Neural progenitor cell (in vitro differentiated cells): ENCODE results near the gene SMG6.

Experiments used
- EZH2phosphoT487 ChIP-seq: fragments of 200-600 bp; sonication (generic); IDR thresholded peaks from 2 replicates; pipeline ENCODE4 v1.6.1; 2017; ENCODE audit warnings: antibody characterized with exemption
- TF ChIP-seq, protein P1 (sequence below): fragments of 200-600 bp; sonication (generic); IDR thresholded peaks from 2 replicates; pipeline ENCODE4 v1.5.1; 2017; ENCODE audit warnings: antibody characterized with exemption, mild to moderate bottlenecking

DNA sequence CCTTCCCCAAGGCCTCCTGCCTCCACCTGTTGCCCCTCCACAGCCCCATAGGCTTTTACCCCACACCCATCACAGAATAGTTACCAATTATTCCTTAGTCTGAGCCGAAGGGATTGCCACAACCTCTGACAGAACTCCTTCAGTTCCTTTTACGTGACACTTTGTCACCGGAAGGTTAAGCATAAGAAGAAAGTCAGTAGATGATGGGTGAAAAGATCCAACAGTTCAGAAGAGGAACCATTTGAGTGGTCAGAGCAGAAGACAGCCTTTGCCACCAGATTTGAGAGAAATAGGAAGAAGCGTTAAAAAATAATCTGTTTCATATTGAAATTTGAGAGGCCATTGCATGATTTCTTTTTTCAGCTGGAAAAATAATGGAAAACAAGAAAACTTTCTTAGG is 1.3 kb upstream of the SMG6 start:
- TF ChIP-seq, protein P1, sequence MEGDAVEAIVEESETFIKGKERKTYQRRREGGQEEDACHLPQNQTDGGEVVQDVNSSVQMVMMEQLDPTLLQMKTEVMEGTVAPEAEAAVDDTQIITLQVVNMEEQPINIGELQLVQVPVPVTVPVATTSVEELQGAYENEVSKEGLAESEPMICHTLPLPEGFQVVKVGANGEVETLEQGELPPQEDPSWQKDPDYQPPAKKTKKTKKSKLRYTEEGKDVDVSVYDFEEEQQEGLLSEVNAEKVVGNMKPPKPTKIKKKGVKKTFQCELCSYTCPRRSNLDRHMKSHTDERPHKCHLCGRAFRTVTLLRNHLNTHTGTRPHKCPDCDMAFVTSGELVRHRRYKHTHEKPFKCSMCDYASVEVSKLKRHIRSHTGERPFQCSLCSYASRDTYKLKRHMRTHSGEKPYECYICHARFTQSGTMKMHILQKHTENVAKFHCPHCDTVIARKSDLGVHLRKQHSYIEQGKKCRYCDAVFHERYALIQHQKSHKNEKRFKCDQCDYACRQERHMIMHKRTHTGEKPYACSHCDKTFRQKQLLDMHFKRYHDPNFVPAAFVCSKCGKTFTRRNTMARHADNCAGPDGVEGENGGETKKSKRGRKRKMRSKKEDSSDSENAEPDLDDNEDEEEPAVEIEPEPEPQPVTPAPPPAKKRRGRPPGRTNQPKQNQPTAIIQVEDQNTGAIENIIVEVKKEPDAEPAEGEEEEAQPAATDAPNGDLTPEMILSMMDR: no peak
- no peak for TF ChIP-seq EZH2phosphoT487
